Islet of Langerhans (tissue), 1 donor: ENCODE measurements around the gene DSCAM.

Source experiments
- FAIRE-seq: peaks from one replicate; lab custom pipeline; 2011; peaks lifted over from hg19 to GRCh38; lab: Jason Lieb, UNC

DSCAM gene

GRCh38 chr21:40531431-40532110, 315.4 kb downstream of the DSCAM start:
- FAIRE-seq, result no peak

- FAIRE-seq, result no peak
Measured at GRCh38 chr21:40531016-40531415, 315.9 kb downstream of the DSCAM start.

GRCh38 chr21:40517646-40518045, 329.3 kb downstream of the DSCAM start:
- FAIRE-seq, result no peak

- no peak for FAIRE-seq
Measured at GRCh38 chr21:40516335-40516734, 330.6 kb downstream of the DSCAM start.

- FAIRE-seq, result no peak
Measured at GRCh38 chr21:40512590-40512989, 334.4 kb downstream of the DSCAM start.

- FAIRE-seq, result peak; percentile 99
Measured at GRCh38 chr21:40507978-40508377, 339.0 kb downstream of the DSCAM start.

- no peak for FAIRE-seq
Measured at GRCh38 chr21:40505681-40506080, 341.3 kb downstream of the DSCAM start.

GRCh38 chr21:40505244-40505643, 341.7 kb downstream of the DSCAM start:
- no peak for FAIRE-seq

GRCh38 chr21:40504825-40505224, 342.1 kb downstream of the DSCAM start:
- no peak for FAIRE-seq

- no peak for FAIRE-seq
Measured at GRCh38 chr21:40496116-40496515, 350.8 kb downstream of the DSCAM start.

GRCh38 chr21:40490408-40490807, 356.6 kb downstream of the DSCAM start:
- no peak for FAIRE-seq

GRCh38 chr21:40489001-40489400, 358.0 kb downstream of the DSCAM start:
- no peak for FAIRE-seq

- FAIRE-seq, result no peak
Measured at GRCh38 chr21:40481764-40482163, 365.2 kb downstream of the DSCAM start.

GRCh38 chr21:40474513-40474912, 372.4 kb downstream of the DSCAM start:
- no peak for FAIRE-seq

- no peak for FAIRE-seq
Measured at GRCh38 chr21:40472013-40472412, 374.9 kb downstream of the DSCAM start.

GRCh38 chr21:40471103-40471502, 375.9 kb downstream of the DSCAM start:
- FAIRE-seq, result no peak

- FAIRE-seq, result peak; percentile 100
Measured at GRCh38 chr21:40466893-40467483, 380.0 kb downstream of the DSCAM start.

- no peak for FAIRE-seq
Measured at GRCh38 chr21:40465382-40465781, 381.6 kb downstream of the DSCAM start.

GRCh38 chr21:40463176-40463575, 383.8 kb downstream of the DSCAM start:
- no peak for FAIRE-seq

- FAIRE-seq, result no peak
Measured at GRCh38 chr21:40461008-40461407, 385.9 kb downstream of the DSCAM start.

GRCh38 chr21:40457741-40458140, 389.2 kb downstream of the DSCAM start:
- FAIRE-seq, result no peak

- FAIRE-seq, result no peak
Measured at GRCh38 chr21:40454057-40454456, 392.9 kb downstream of the DSCAM start.

- FAIRE-seq, result no peak
Measured at GRCh38 chr21:40453183-40453582, 393.8 kb downstream of the DSCAM start.

- FAIRE-seq, result no peak
Measured at GRCh38 chr21:40452548-40452947, 394.4 kb downstream of the DSCAM start.
